ENCODE data around the gene ALOX12B.

ALOX12B gene

DNA sequence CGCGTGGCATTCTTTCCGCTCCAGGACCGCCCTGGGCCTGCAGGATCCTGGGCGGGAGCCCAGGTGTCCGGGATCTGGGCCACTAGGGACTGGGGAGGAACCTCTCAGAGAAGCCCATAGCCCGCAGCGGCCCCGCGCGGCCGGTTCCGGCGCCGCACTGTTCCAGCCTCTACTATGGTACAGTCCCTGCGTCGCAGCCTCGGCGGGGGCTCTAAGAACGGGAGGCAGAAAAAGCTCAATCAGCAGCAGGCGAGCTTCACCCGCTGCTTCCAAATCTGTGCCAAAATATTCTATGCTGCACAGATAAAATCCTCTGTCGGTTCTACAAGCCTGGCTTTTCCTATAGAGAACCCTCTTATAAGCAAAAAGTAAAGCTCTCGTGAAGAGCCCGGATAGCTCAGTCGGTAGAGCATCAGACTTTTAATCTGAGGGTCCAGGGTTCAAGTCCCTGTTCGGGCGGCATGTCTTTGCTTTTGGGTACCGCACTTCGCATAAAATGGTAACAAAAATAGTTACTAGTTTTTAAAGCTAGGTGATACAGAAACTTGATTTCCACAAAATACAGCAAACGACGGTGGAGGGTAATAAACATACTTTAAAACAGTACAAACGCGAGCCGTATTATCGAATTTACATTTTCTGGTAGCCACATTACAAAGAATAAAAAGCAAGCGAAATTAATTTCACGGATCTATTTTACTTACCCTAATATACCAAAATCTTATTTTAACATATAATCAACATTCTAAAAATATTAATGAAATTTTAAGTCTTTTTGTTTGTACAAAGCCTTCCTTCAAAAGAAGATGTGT, 31.5 kb upstream of the ALOX12B start:
- H3K27me3 ChIP-seq (ENCODE audit: insufficient read depth, poor library complexity, severe bottlenecking): no peaks in the 10 kb centered on the region
- ATAC-seq (ENCODE audit: low read depth): peak; percentile 37
- H3K27ac ChIP-seq (ENCODE audit: poor library complexity, severe bottlenecking): peak overlapping the region; percentile 91
- no peaks in the 10 kb centered on the region for H3K4me1 ChIP-seq (ENCODE audit: insufficient read depth, poor library complexity, severe bottlenecking)
- DNase-seq (ENCODE audit: low spot score): no peak
- peak overlapping the region; percentile 46 for H3K4me3 ChIP-seq (ENCODE audit: severe bottlenecking)
- no peaks in the 10 kb centered on the region for H3K9me3 ChIP-seq (ENCODE audit: severe bottlenecking)
- H3K36me3 ChIP-seq (ENCODE audit: low read depth): no peaks in the 10 kb centered on the region
- TF ChIP-seq, protein P1, sequence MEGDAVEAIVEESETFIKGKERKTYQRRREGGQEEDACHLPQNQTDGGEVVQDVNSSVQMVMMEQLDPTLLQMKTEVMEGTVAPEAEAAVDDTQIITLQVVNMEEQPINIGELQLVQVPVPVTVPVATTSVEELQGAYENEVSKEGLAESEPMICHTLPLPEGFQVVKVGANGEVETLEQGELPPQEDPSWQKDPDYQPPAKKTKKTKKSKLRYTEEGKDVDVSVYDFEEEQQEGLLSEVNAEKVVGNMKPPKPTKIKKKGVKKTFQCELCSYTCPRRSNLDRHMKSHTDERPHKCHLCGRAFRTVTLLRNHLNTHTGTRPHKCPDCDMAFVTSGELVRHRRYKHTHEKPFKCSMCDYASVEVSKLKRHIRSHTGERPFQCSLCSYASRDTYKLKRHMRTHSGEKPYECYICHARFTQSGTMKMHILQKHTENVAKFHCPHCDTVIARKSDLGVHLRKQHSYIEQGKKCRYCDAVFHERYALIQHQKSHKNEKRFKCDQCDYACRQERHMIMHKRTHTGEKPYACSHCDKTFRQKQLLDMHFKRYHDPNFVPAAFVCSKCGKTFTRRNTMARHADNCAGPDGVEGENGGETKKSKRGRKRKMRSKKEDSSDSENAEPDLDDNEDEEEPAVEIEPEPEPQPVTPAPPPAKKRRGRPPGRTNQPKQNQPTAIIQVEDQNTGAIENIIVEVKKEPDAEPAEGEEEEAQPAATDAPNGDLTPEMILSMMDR (IDR thresholded peaks at IDR 0.05; ENCODE audit: poor library complexity, severe bottlenecking): peak; percentile 92

DNA sequence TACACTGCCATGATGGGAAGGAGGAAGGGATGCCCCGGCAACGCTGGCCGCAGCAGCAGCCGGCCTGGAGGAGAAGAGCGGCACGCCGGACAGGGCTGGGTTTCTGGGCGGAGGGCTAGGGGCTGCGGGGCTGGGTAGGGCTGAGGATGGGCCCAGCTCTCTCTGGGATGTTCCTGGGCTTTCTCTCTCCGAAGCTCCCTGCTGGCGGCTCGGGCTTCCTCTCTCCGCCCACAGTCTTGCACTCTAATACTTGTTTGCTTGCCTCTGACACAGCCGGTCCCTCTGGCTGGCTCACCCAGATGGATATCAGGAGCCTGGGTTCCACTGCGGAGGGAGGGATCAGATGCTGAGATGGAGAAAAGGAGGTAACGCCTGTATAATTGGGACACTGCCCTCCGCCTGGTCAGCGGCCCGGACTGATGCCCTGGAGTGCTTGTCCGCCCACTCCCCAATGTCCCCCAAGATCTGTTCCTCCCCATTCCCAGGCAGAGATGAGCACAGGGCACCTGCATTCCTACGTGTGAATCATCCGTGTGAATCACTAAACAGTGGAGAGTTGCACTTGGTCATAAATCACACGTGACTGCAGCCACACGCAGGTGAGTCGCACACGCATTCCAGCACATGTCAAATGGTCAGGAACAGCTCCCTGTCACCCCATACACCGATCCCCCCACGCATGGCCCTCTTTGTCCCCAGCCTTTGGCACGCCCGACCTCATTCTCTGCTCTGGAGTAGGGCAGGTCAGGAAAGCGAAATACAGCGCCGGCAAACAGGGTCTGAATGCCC, 30.7 kb upstream of the ALOX12B start, which contains the start of gene ALOXE3:
Gene ALOXE3 (minus strand): TSS at position 535 of the 789 bp plus-strand sequence. CDS start 524 bp downstream, at position 11.
- H3K27ac ChIP-seq (ENCODE audit: poor library complexity, severe bottlenecking): peak within 1 kb of the TSS; percentile 91
- H3K4me3 ChIP-seq (ENCODE audit: severe bottlenecking): peak within 1 kb of the TSS; percentile 46
- no peaks in the 10 kb centered on the region for H3K27me3 ChIP-seq (ENCODE audit: insufficient read depth, poor library complexity, severe bottlenecking)
- TF ChIP-seq, protein P1 (IDR thresholded peaks at IDR 0.05; ENCODE audit: poor library complexity, severe bottlenecking): no peak
- no peaks in the 10 kb centered on the region for H3K9me3 ChIP-seq (ENCODE audit: severe bottlenecking)
- ATAC-seq (ENCODE audit: low read depth) (peak; percentile 44), DNase-seq (ENCODE audit: low spot score) (no peak)
- no peaks in the 10 kb centered on the region for H3K36me3 ChIP-seq (ENCODE audit: low read depth)
- H3K4me1 ChIP-seq (ENCODE audit: insufficient read depth, poor library complexity, severe bottlenecking): no peaks in the 10 kb centered on the region

DNA sequence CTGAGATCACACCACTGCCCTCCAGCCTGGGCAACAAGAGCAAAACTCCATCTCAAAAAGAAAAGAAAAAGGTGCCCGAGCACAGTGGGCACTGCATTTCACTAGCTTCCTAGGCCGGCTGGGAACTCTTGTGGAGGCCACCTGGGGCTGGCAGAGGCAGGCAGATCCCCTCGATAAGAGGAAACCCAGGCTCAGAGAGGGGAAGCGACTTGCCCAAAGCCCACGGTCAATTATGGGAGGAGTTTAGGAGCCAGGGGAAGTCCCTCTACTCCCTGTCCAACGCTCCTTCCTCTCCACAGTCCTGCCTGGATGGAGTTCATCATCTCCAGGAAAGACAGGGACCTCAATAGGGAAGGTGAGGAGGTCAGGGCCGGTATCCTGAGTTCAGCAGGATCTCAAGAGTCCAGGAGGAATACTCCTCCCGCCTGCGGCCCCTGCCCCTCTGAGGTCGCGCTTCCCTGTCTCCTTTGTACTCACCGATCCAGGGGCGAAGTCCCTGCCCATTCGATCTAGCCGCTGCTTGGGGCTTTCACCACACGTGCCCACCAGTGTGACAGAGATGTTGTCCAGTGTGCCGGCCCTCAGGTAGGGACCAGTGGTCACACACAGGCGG, 30.0 kb upstream of the ALOX12B start:
- peak overlapping the region; percentile 91 for H3K27ac ChIP-seq (ENCODE audit: poor library complexity, severe bottlenecking)
- H3K4me3 ChIP-seq (ENCODE audit: severe bottlenecking): peak overlapping the region; percentile 46
- ATAC-seq (ENCODE audit: low read depth): no peak
- H3K36me3 ChIP-seq (ENCODE audit: low read depth): no peaks in the 10 kb centered on the region
- no peak for DNase-seq (ENCODE audit: low spot score)
- H3K4me1 ChIP-seq (ENCODE audit: insufficient read depth, poor library complexity, severe bottlenecking): no peaks in the 10 kb centered on the region
- no peaks in the 10 kb centered on the region for H3K27me3 ChIP-seq (ENCODE audit: insufficient read depth, poor library complexity, severe bottlenecking)
- TF ChIP-seq, protein P1 (IDR thresholded peaks at IDR 0.05; ENCODE audit: poor library complexity, severe bottlenecking): no peak
- no peaks in the 10 kb centered on the region for H3K9me3 ChIP-seq (ENCODE audit: severe bottlenecking)

DNA sequence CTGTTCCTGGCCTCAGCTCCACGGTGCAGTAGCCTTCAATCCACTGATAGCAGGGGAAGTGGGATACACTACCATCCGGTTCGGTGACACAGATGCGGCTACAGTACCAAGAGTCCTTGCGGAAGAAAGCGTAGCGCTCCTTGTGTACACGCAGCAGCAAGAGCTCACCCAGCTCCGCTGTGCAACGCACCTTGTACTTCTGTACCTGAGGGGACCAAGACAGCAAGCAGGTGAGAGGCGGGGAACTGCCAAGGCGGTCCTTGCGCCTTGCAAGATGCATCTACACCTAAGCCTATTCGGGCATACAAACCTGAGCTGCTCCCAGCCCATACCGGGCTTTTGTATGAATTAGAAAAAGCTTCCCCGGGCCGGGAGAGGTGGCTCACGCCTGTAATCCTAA, 29.3 kb upstream of the ALOX12B start:
- Histone ChIP-seq H3K27ac (ENCODE audit: poor library complexity, severe bottlenecking) (no peak overlapping the region), H3K27me3 (ENCODE audit: insufficient read depth, poor library complexity, severe bottlenecking) (no peaks in the 10 kb centered on the region), H3K4me3 (ENCODE audit: severe bottlenecking) (no peak overlapping the region), H3K9me3 (ENCODE audit: severe bottlenecking) (no peaks in the 10 kb centered on the region), H3K36me3 (ENCODE audit: low read depth) (no peaks in the 10 kb centered on the region), H3K4me1 (ENCODE audit: insufficient read depth, poor library complexity, severe bottlenecking) (no peaks in the 10 kb centered on the region)
- TF ChIP-seq, protein P1 (IDR thresholded peaks at IDR 0.05; ENCODE audit: poor library complexity, severe bottlenecking): no peak
- DNase-seq (ENCODE audit: low spot score) (no peak), ATAC-seq (ENCODE audit: low read depth) (no peak)
